Measurements from ENCODE around the gene LAMP2.

- TF ChIP-seq EZH2 (IDR thresholded peaks at IDR 0.05; ENCODE audit: insufficient read depth, low read length) (no peak), CTCF (IDR thresholded peaks at IDR 0.05; ENCODE audit: insufficient read depth, low read depth, low read length) (no peak)
These were observed 40.8 kb downstream of the LAMP2 start for GRCh38 chrX:120428309-120428708.
